A549 (cell line): Measurements from ENCODE around the gene SSNA1. TPM values are rescaled to one million over a fixed set of nuclear protein-coding genes. Genes with fewer than 3 reads are reported as not detected.

ENCODE experiments used
- ATAC-seq, 2 experiments: fragments of 200-7000 bp in 1 of 2; fragments of >200 bp in 1 of 2; cut with Nextera tagmentation in 1 of 2; cut with Tn5 transposase in 1 of 2; 3 replicates each; pipeline versions ENCODE4 v1.8.0 to v1.9.1; 2018 to 2020; ENCODE audit warnings: mild to moderate bottlenecking in 1 of 2, moderate library complexity in 1 of 2
- CTCF ChIA-PET: fragments of 300-600 bp; sonication (Branson Sonifier 250); formaldehyde crosslinking; extraction: SDS; loops from one replicate; lab custom pipeline; 2021; ENCODE audit warnings: antibody characterized with exemption, inconsistent platforms; lab: Yijun Ruan, JAX
- POLR2A ChIA-PET: fragments of 350-600 bp; formaldehyde crosslinking; extraction: SDS; loops from one replicate; lab custom pipeline; 2021; ENCODE audit warnings: antibody characterized with exemption, inconsistent platforms; lab: Yijun Ruan, JAX
- DNase-seq, 2 experiments: peaks; one replicate each; pipeline versions ENCODE4 v3.0.0 to v3.0.0-alpha.2; 2011 to 2016; ENCODE audit warnings: low read depth in 1 of 2, low spot score in 1 of 2
- FAIRE-seq: peaks from 2 replicates; lab custom pipeline; 2011; peaks lifted over from hg19 to GRCh38; lab: Jason Lieb, UNC
- H3K27ac ChIP-seq, 2 experiments: fragments of >200 bp; sonication (Bioruptor Twin); formaldehyde crosslinking; 3 replicates each; pipeline ENCODE4 v1.5.1; 2016 to 2017
- H3K4me1 ChIP-seq: fragments of >200 bp; sonication (Bioruptor Twin); formaldehyde crosslinking; 3 replicates; pipeline ENCODE4 v1.6.1; 2016
- H3K4me2 ChIP-seq: fragments of >200 bp; sonication (Bioruptor Twin); formaldehyde crosslinking; 3 replicates; pipeline ENCODE4 v1.6.1; 2016
- H3K4me3 ChIP-seq: fragments of >200 bp; sonication (Bioruptor Twin); formaldehyde crosslinking; 3 replicates; pipeline ENCODE4 v1.5.1; 2016
- H3K9me3 ChIP-seq: fragments of >200 bp; sonication (Bioruptor Twin); formaldehyde crosslinking; 3 replicates; pipeline ENCODE4 v1.6.1; 2016
- BCL3 ChIP-seq: fragments of >200 bp; sonication (Bioruptor Twin); formaldehyde crosslinking; IDR thresholded peaks from 3 replicates; pipeline ENCODE4 v1.6.1; 2016
- CBX2 ChIP-seq: fragments of 200-600 bp; sonication (generic); IDR thresholded peaks from 2 replicates; pipeline ENCODE4 v1.6.1; 2016; ENCODE audit warnings: low read depth, mild to moderate bottlenecking, borderline replicate concordance
- CBX8 ChIP-seq: fragments of 200-600 bp; sonication (generic); IDR thresholded peaks from 2 replicates; pipeline ENCODE4 v1.6.1; 2016
- EHF ChIP-seq: fragments of 250-450 bp; sonication (Bioruptor Pico); IDR thresholded peaks from 2 replicates; pipeline ENCODE4 v1.5.0; 2020; ENCODE audit warnings: mild to moderate bottlenecking
- EP300 ChIP-seq, 2 experiments: fragments of >200 bp; sonication (Bioruptor Twin); formaldehyde crosslinking; IDR thresholded peaks; 2 replicates in 1 of 2; 3 replicates in 1 of 2; pipeline ENCODE4 v1.6.1; 2016 to 2017
- FOSB ChIP-seq: fragments of 250-450 bp; sonication (Bioruptor Pico); IDR thresholded peaks from 2 replicates; pipeline ENCODE4 v1.5.0; 2020; ENCODE audit warnings: mild to moderate bottlenecking, moderate library complexity
- FOSL2 ChIP-seq, 2 experiments: fragments of 450-650 bp in 1 of 2; fragments of >200 bp in 1 of 2; sonication (Bioruptor Twin) in 1 of 2; formaldehyde crosslinking; IDR thresholded peaks; 2 replicates each; pipeline versions ENCODE4 v1.5.0 to v1.6.1; 2016 to 2020; ENCODE audit warnings: mild to moderate bottlenecking in 1 of 2, moderate library complexity in 1 of 2
- HDAC2 ChIP-seq: fragments of 200-600 bp; sonication (generic); IDR thresholded peaks from 2 replicates; pipeline ENCODE4 v1.6.1; 2016
- HEYL ChIP-seq: fragments of 250-450 bp; sonication (Bioruptor Pico); IDR thresholded peaks from 2 replicates; pipeline ENCODE4 v1.8.0; 2021; ENCODE audit warnings: mild to moderate bottlenecking, moderate library complexity
- HOXB13 ChIP-seq: fragments of 250-450 bp; sonication (Bioruptor Pico); IDR thresholded peaks from 2 replicates; pipeline ENCODE4 v1.5.0; 2020; ENCODE audit warnings: low read depth, mild to moderate bottlenecking, moderate library complexity
- HOXB5 ChIP-seq: fragments of 250-450 bp; sonication (Bioruptor Pico); IDR thresholded peaks from 2 replicates; pipeline ENCODE4 v1.5.0; 2020; ENCODE audit warnings: mild to moderate bottlenecking, moderate library complexity
- JUN ChIP-seq, 2 experiments: fragments of >200 bp; sonication (Bioruptor Twin); formaldehyde crosslinking; IDR thresholded peaks; 2 replicates in 1 of 2; 3 replicates in 1 of 2; pipeline ENCODE4 v1.6.1; 2016 to 2017
- JUNB ChIP-seq: fragments of >200 bp; sonication (Bioruptor Twin); formaldehyde crosslinking; IDR thresholded peaks from 2 replicates; pipeline ENCODE4 v1.6.1; 2016
- KDM5A ChIP-seq: fragments of 200-600 bp; sonication (generic); IDR thresholded peaks from 2 replicates; pipeline ENCODE4 v1.6.1; 2016; ENCODE audit warnings: antibody characterized with exemption, mild to moderate bottlenecking
- MAZ ChIP-seq: fragments of 150-350 bp; IDR thresholded peaks from 2 replicates; pipeline ENCODE4 v1.6.1; 2014; ENCODE audit warnings: antibody characterized with exemption, low read depth, low read length, borderline replicate concordance
- NPAS2 ChIP-seq: fragments of 250-450 bp; sonication (Bioruptor Pico); IDR thresholded peaks from 2 replicates; pipeline ENCODE4 v1.8.0; 2022; ENCODE audit warnings: mild to moderate bottlenecking, moderate library complexity, borderline replicate concordance
- NR3C1 ChIP-seq: fragments of >200 bp; sonication (Bioruptor Twin); formaldehyde crosslinking; IDR thresholded peaks from 3 replicates; pipeline ENCODE4 v1.6.1; 2017
- PBX3 ChIP-seq: IDR thresholded peaks from 2 replicates; pipeline ENCODE4 v1.6.1; 2012
- PHF8 ChIP-seq: fragments of 200-600 bp; sonication (generic); IDR thresholded peaks from 2 replicates; pipeline ENCODE4 v1.6.1; 2016; ENCODE audit warnings: low read depth, mild to moderate bottlenecking, antibody characterized with exemption, moderate library complexity, borderline replicate concordance
- POLR2A ChIP-seq: IDR thresholded peaks from 2 replicates; pipeline ENCODE4 v1.6.1; 2012; ENCODE audit warnings: mild to moderate bottlenecking, low read length
- RAD21 ChIP-seq, 2 experiments: fragments of >200 bp in 1 of 2; sonication (Bioruptor Twin) in 1 of 2; formaldehyde crosslinking in 1 of 2; IDR thresholded peaks in 1 of 2; conservative IDR thresholded peaks in 1 of 2; 2 replicates in 1 of 2; 3 replicates in 1 of 2; pipeline ENCODE4 v1.6.1; 2012 to 2018; ENCODE audit warnings: inconsistent platforms in 1 of 2
- RARB ChIP-seq: fragments of 250-450 bp; sonication (Bioruptor Pico); IDR thresholded peaks from 2 replicates; pipeline ENCODE4 v1.8.0; 2021; ENCODE audit warnings: mild to moderate bottlenecking, moderate library complexity
- RCOR1 ChIP-seq: fragments of 150-350 bp; IDR thresholded peaks from 2 replicates; pipeline ENCODE4 v1.6.1; 2014; ENCODE audit warnings: antibody characterized with exemption, low read length, low read depth
- ZC3H11A ChIP-seq: fragments of 450-650 bp; IDR thresholded peaks from 2 replicates; pipeline ENCODE4 v1.6.1; 2014; ENCODE audit warnings: antibody characterized with exemption, mild to moderate bottlenecking
- ZNF302 ChIP-seq: fragments of 250-450 bp; sonication (Bioruptor Pico); IDR thresholded peaks from 2 replicates; pipeline ENCODE4 v1.9.0; 2021; ENCODE audit warnings: inconsistent platforms, mild to moderate bottlenecking, moderate library complexity
- ZSCAN20 ChIP-seq: fragments of 250-450 bp; sonication (Bioruptor Pico); IDR thresholded peaks from 2 replicates; pipeline ENCODE4 v1.8.0; 2022; ENCODE audit warnings: mild to moderate bottlenecking, moderate library complexity
- WGBS: methylation state at CpG from one replicate; pipeline ENCODE4 v1.1.6; 2017; ENCODE audit errors: missing lambda C conversion rate; 5-methylcytosine and 5-hydroxymethylcytosine counted together
- polyA plus RNA-seq, 4 experiments: library from polyadenylated mRNA; depleted of rRNA in 3 of 4; stranded (reverse); fragments of >200 nt; fragmentation: RNase III in 1 of 4; extraction: RNeasy Plus Mini Kit Qiagen cat#74134 plus additional on column Dnase treatment in 1 of 4; gene quantifications; 2 replicates in 3 of 4; 3 replicates in 1 of 4; pipeline ENCODE4 v1.2.3, GENCODE V29; 2011 to 2017
- TF ChIP-seq, protein P1 (sequence below): IDR thresholded peaks from 2 replicates; pipeline ENCODE4 v1.6.1; 2012; ENCODE audit warnings: low read depth, borderline replicate concordance

The SSNA1 gene
- polyA plus RNA-seq, 2 of the 4 experiments (the other 2 are of a cell fraction), result 54.1 to 102 TPM

DNA sequence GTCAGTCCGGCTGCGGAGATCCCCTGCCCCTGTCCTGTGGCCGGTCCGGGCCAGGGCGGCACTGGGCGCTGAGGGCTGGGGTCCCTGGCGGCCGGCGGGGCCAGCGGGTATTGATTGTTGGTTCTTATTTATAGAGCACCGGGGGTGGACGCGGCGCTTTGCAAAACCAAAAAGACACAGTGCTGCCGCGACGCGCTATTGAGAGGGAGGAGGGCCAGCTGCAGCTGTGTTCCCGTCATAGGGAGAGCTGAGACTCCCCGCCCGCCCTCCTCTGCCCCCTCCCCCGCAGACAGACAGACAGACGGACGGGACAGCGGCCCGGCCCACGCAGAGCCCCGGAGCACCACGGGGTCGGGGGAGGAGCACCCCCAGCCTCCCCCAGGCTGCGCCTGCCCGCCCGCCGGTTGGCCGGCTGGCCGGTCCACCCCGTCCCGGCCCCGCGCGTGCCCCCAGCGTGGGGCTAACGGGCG lies 21.2 kb upstream of the SSNA1 start:
- POLR2A ChIA-PET, result interaction anchor here (0.6 to 2.0 kb wide), 5 partner anchors 22 to 73 kb away, joined by 3 to 10 read pairs (median 4); partner anchors contain the start of genes SSNA1 and TUBB4B
- FAIRE-seq (no peak), ATAC-seq (no peak), DNase-seq (no peak)
- TF ChIP-seq ZNF302 (CRISPR knock-in tag) (no peak), HOXB13 (CRISPR knock-in tag) (no peak), RARB (CRISPR knock-in tag) (no peak), KDM5A (no peak), HOXB5 (CRISPR knock-in tag) (no peak), EHF (no peak), NPAS2 (CRISPR knock-in tag) (no peak), RCOR1 (no peak), EP300 (IDR thresholded peaks at IDR 0.05) (no peak), PBX3 (no peak), CBX8 (no peak), CBX2 (no peak), FOSB (CRISPR knock-in tag) (no peak)
- TF ChIP-seq, protein P1, sequence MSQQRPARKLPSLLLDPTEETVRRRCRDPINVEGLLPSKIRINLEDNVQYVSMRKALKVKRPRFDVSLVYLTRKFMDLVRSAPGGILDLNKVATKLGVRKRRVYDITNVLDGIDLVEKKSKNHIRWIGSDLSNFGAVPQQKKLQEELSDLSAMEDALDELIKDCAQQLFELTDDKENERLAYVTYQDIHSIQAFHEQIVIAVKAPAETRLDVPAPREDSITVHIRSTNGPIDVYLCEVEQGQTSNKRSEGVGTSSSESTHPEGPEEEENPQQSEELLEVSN, result no peak
- CTCF ChIA-PET, result interaction anchor here (1.2 to 16.5 kb wide), 7 partner anchors 10 to 69 kb away, joined by 3 to 156 read pairs (median 5); partner anchors contain the start of genes ANAPC2, CYSRT1, RNF224 and SSNA1
- 22% methylated on average over 16 of the region's 44 CpGs for WGBS
- H3K4me1 ChIP-seq, result peaks cover 32% of the 10 kb centered on the region
- peak overlapping the region; percentile 47 for H3K4me3 ChIP-seq
- H3K9me3 ChIP-seq, result no peaks in the 10 kb centered on the region
- peak overlapping the region in 1 of 2 experiments; percentile 78; a peak in 4 of 6 replicates for H3K27ac ChIP-seq
- peak overlapping the region; percentile 99 for H3K4me2 ChIP-seq

GRCh38 chr9:137167747-137168572 lies 20.5 kb upstream of the SSNA1 start:
- ChIA-PET POLR2A (interaction anchor here (0.6 to 2.0 kb wide), 9 partner anchors 9 to 81 kb away, joined by 3 to 10 read pairs (median 4); partner anchors contain the start of genes MAN1B1, SSNA1 and TUBB4B), CTCF (interaction anchor here (0.8 to 16.5 kb wide), 8 partner anchors 9 to 69 kb away, joined by 3 to 156 read pairs (median 7); partner anchors contain the start of genes ANAPC2, CYSRT1, RNF224 and SSNA1)
- no peaks in the 10 kb centered on the region for H3K9me3 ChIP-seq
- TF ChIP-seq PHF8 (no peak), JUN (IDR thresholded peaks at IDR 0.05) (peak in 1 of 2 experiments; percentile 29; a peak in 1 of 5 replicates), PBX3 (0 out of 2 replicates have a peak, but pooled peaks have one; percentile 25), EP300 (IDR thresholded peaks at IDR 0.05) (no peak), MAZ (no peak), ZC3H11A (no peak), POLR2A (peak; percentile 12; the same call in 1 of the 2 replicates), HDAC2 (no peak), RAD21 (conservative IDR thresholded peaks at IDR 0.05 in 1 of 2, IDR thresholded peaks at IDR 0.05 in 1 of 2) (no peak), BCL3 (no peak), HEYL (no peak), ZSCAN20 (CRISPR knock-in tag) (no peak), JUNB (no peak), NR3C1 (no peak), FOSL2 (IDR thresholded peaks at IDR 0.05) (no peak), FOSL2 (CRISPR knock-in tag; IDR thresholded peaks at IDR 0.05) (no peak), HOXB5 (CRISPR knock-in tag) (no peak)
- H3K4me3 ChIP-seq, result peak overlapping the region; percentile 47
- peak in 1 of 2 experiments; percentile 77 for DNase-seq
- peak overlapping the region; percentile 99 for H3K4me2 ChIP-seq
- ATAC-seq, result peak; percentile 17 to 57; a peak in 5 of 6 replicates
- H3K4me1 ChIP-seq, result peaks cover 27% of the 10 kb centered on the region
- WGBS, result 1% methylated on average over 13 of the region's 57 CpGs
- no peak for FAIRE-seq
- peak overlapping the region; percentile 59 to 78 for H3K27ac ChIP-seq
